Measurements from ENCODE around the gene ALX4. TPM values are rescaled to one million over a fixed set of nuclear protein-coding genes. Genes with fewer than 3 reads are reported as not detected.

The ALX4 gene
- total RNA-seq, 3 donors from 2014 or later (not counting 1 experiment from before 2014, with no cell fraction given) = not detected

GRCh38 chr11:44228379-44228778, 81.6 kb downstream of the ALX4 start:
- Histone ChIP-seq H3K4me3 (ENCODE audit: low read length) (no peak overlapping the region), H3K36me3 (ENCODE audit: control insufficient read depth, insufficient read depth, low read length) (no peaks in the 10 kb centered on the region), H3K9me3 (ENCODE audit: control insufficient read depth, insufficient read depth, low read length) (no peaks in the 10 kb centered on the region), H3K27ac (ENCODE audit: low read length) (no peak overlapping the region), H3K27me3 (ENCODE audit: control insufficient read depth, insufficient read depth, low read length) (no peaks in the 10 kb centered on the region), H3K4me1 (ENCODE audit: control insufficient read depth, insufficient read depth, low read length) (no peaks in the 10 kb centered on the region)
- Mint-ChIP-seq H3K27me3 (ENCODE audit: low read depth in 2 of 2) (no peaks in the 10 kb centered on the region), H3K4me3 (no peak overlapping the region), H3K36me3 (no peaks in the 10 kb centered on the region), H3K4me1 (peaks cover 0 to 7% of the 10 kb centered on the region in 2 donors), H3K9me3 (no peaks in the 10 kb centered on the region), H3K27ac (no peak overlapping the region)
- ATAC-seq (no peak), DNase-seq (no peak)
- intact Hi-C loops (cut with micrococcal nuclease) = no loop called here
- WGBS (ENCODE audit: insufficient coverage) = over 99% methylated on average over 6 of the region's 6 CpGs
- TF ChIP-seq CTCF (IDR thresholded peaks at IDR 0.05) = no peak

- WGBS (ENCODE audit: insufficient coverage) = 33% methylated on average over 3 of the region's 4 CpGs
- DNase-seq (no peak), ATAC-seq (no peak)
- Mint-ChIP-seq H3K4me3 (no peak overlapping the region), H3K27ac (no peak overlapping the region), H3K36me3 (no peaks in the 10 kb centered on the region), H3K4me1 (peaks cover 6 to 10% of the 10 kb centered on the region in 2 donors), H3K9me3 (no peaks in the 10 kb centered on the region), H3K27me3 (ENCODE audit: low read depth in 2 of 2) (no peaks in the 10 kb centered on the region)
- no peaks in the 10 kb centered on the region for H3K36me3 ChIP-seq (ENCODE audit: control insufficient read depth, insufficient read depth, low read length)
- no peaks in the 10 kb centered on the region for H3K4me1 ChIP-seq (ENCODE audit: control insufficient read depth, insufficient read depth, low read length)
- H3K9me3 ChIP-seq (ENCODE audit: control insufficient read depth, insufficient read depth, low read length) = no peaks in the 10 kb centered on the region
- H3K27ac ChIP-seq (ENCODE audit: low read length) = no peak overlapping the region
- no peak overlapping the region for H3K4me3 ChIP-seq (ENCODE audit: low read length)
- intact Hi-C loops (cut with micrococcal nuclease) = no loop called here
- no peak for TF ChIP-seq CTCF (IDR thresholded peaks at IDR 0.05)
- H3K27me3 ChIP-seq (ENCODE audit: control insufficient read depth, insufficient read depth, low read length) = no peaks in the 10 kb centered on the region
Measured at GRCh38 chr11:44226945-44227344, 83.0 kb downstream of the ALX4 start.

- no peak for TF ChIP-seq CTCF (IDR thresholded peaks at IDR 0.05)
- ATAC-seq (no peak), DNase-seq (no peak)
- Histone ChIP-seq H3K27ac (ENCODE audit: low read length) (no peak overlapping the region), H3K36me3 (ENCODE audit: control insufficient read depth, insufficient read depth, low read length) (no peaks in the 10 kb centered on the region), H3K4me1 (ENCODE audit: control insufficient read depth, insufficient read depth, low read length) (no peaks in the 10 kb centered on the region), H3K27me3 (ENCODE audit: control insufficient read depth, insufficient read depth, low read length) (no peaks in the 10 kb centered on the region), H3K9me3 (ENCODE audit: control insufficient read depth, insufficient read depth, low read length) (no peaks in the 10 kb centered on the region), H3K4me3 (ENCODE audit: low read length) (no peak overlapping the region)
- 95% methylated on average over 2 of the region's 2 CpGs for WGBS (ENCODE audit: insufficient coverage)
- no peak overlapping the region for H3K27ac Mint-ChIP-seq
- intact Hi-C loops (cut with micrococcal nuclease) = no loop called here
- H3K9me3 Mint-ChIP-seq = no peaks in the 10 kb centered on the region
- H3K4me3 Mint-ChIP-seq = no peak overlapping the region
- H3K4me1 Mint-ChIP-seq = peaks cover 10 to 14% of the 10 kb centered on the region in 2 donors
- H3K36me3 Mint-ChIP-seq = no peaks in the 10 kb centered on the region
- H3K27me3 Mint-ChIP-seq (ENCODE audit: low read depth in 2 of 2) = no peaks in the 10 kb centered on the region
Measured at GRCh38 chr11:44226490-44226889, 83.4 kb downstream of the ALX4 start.

- intact Hi-C loops (cut with micrococcal nuclease) = no loop called here
- ATAC-seq = no peak
- H3K4me1 ChIP-seq (ENCODE audit: control insufficient read depth, insufficient read depth, low read length) = no peaks in the 10 kb centered on the region
- no peaks in the 10 kb centered on the region for H3K9me3 ChIP-seq (ENCODE audit: control insufficient read depth, insufficient read depth, low read length)
- Mint-ChIP-seq H3K27me3 (ENCODE audit: low read depth in 2 of 2) (no peaks in the 10 kb centered on the region), H3K4me3 (no peak overlapping the region), H3K36me3 (no peaks in the 10 kb centered on the region), H3K27ac (no peak overlapping the region), H3K4me1 (peaks cover 17 to 26% of the 10 kb centered on the region in 2 donors), H3K9me3 (no peaks in the 10 kb centered on the region)
- H3K36me3 ChIP-seq (ENCODE audit: control insufficient read depth, insufficient read depth, low read length) = no peaks in the 10 kb centered on the region
- no peak overlapping the region for H3K4me3 ChIP-seq (ENCODE audit: low read length)
- no peak for DNase-seq
- no peak for TF ChIP-seq CTCF (IDR thresholded peaks at IDR 0.05)
- no peaks in the 10 kb centered on the region for H3K27me3 ChIP-seq (ENCODE audit: control insufficient read depth, insufficient read depth, low read length)
- WGBS (ENCODE audit: insufficient coverage) = 94% methylated on average over 2 of the region's 3 CpGs
- H3K27ac ChIP-seq (ENCODE audit: low read length) = no peak overlapping the region
Measured at GRCh38 chr11:44224867-44225501, 85.0 kb downstream of the ALX4 start.
